Measurements from ENCODE around the gene STAMBP. TPM values are rescaled to one million over a fixed set of nuclear protein-coding genes. Genes with fewer than 3 reads are reported as not detected.

Gene STAMBP
- total RNA-seq, 1 experiment from 2014 or later, result 43.1 TPM

GRCh38 chr2:73827660-73828388, 937 bp upstream of the STAMBP start:
- no peak for DNase-seq
- H3K36me3 ChIP-seq, result peaks cover 8% of the 10 kb centered on the region
- no peaks in the 10 kb centered on the region for H3K27me3 ChIP-seq
- no peaks in the 10 kb centered on the region for H3K9me3 ChIP-seq
- peak overlapping the region; percentile 87 for H3K4me3 ChIP-seq

- no peak for DNase-seq
- Histone ChIP-seq H3K27me3 (no peaks in the 10 kb centered on the region), H3K4me3 (peak overlapping the region; percentile 87), H3K9me3 (no peaks in the 10 kb centered on the region), H3K36me3 (peaks cover 13% of the 10 kb centered on the region)
Measured at GRCh38 chr2:73828389-73828817, 358 bp upstream of the STAMBP start.

GRCh38 chr2:73830871-73831401, 2.2 kb downstream of the STAMBP start:
- peak overlapping the region; percentile 87; the same call in 1 of the 2 replicates for H3K4me3 ChIP-seq
- H3K9me3 ChIP-seq, result no peaks in the 10 kb centered on the region
- DNase-seq, result peak; percentile 75
- peaks cover 22% of the 10 kb centered on the region for H3K36me3 ChIP-seq
- H3K27me3 ChIP-seq, result no peaks in the 10 kb centered on the region

- no peak overlapping the region for H3K4me3 ChIP-seq
- peak; percentile 59 for DNase-seq
- peaks cover 24% of the 10 kb centered on the region for H3K36me3 ChIP-seq
- no peaks in the 10 kb centered on the region for H3K9me3 ChIP-seq
- H3K27me3 ChIP-seq, result no peaks in the 10 kb centered on the region
Measured at GRCh38 chr2:73832930-73833329, 4.2 kb downstream of the STAMBP start.

- DNase-seq, result no peak
- Histone ChIP-seq H3K4me3 (no peak overlapping the region), H3K27me3 (no peaks in the 10 kb centered on the region), H3K9me3 (no peaks in the 10 kb centered on the region), H3K36me3 (peaks cover 32% of the 10 kb centered on the region)
Measured at GRCh38 chr2:73836141-73836943, 7.6 kb downstream of the STAMBP start.

- H3K36me3 ChIP-seq, result peaks cover 23% of the 10 kb centered on the region
- H3K27me3 ChIP-seq, result no peaks in the 10 kb centered on the region
- no peak for DNase-seq
- no peak overlapping the region for H3K4me3 ChIP-seq
- H3K9me3 ChIP-seq, result no peaks in the 10 kb centered on the region
Measured at GRCh38 chr2:73837847-73838585, 9.3 kb downstream of the STAMBP start.

GRCh38 chr2:73838889-73839534, 10.3 kb downstream of the STAMBP start:
- Histone ChIP-seq H3K4me3 (no peak overlapping the region), H3K36me3 (peaks cover 18% of the 10 kb centered on the region), H3K9me3 (no peaks in the 10 kb centered on the region), H3K27me3 (no peaks in the 10 kb centered on the region)
- no peak for DNase-seq

GRCh38 chr2:73839653-73840411, 11.1 kb downstream of the STAMBP start:
- Histone ChIP-seq H3K36me3 (peaks cover 19% of the 10 kb centered on the region), H3K9me3 (no peaks in the 10 kb centered on the region), H3K27me3 (no peaks in the 10 kb centered on the region), H3K4me3 (no peak overlapping the region)
- no peak for DNase-seq

- H3K27me3 ChIP-seq, result no peaks in the 10 kb centered on the region
- DNase-seq, result no peak
- H3K9me3 ChIP-seq, result no peaks in the 10 kb centered on the region
- peaks cover 35% of the 10 kb centered on the region for H3K36me3 ChIP-seq
- H3K4me3 ChIP-seq, result no peak overlapping the region
Measured at GRCh38 chr2:73841912-73842738, 13.4 kb downstream of the STAMBP start.

GRCh38 chr2:73842739-73843019, 13.9 kb downstream of the STAMBP start:
- Histone ChIP-seq H3K9me3 (no peaks in the 10 kb centered on the region), H3K27me3 (no peaks in the 10 kb centered on the region), H3K36me3 (peaks cover 40% of the 10 kb centered on the region), H3K4me3 (no peak overlapping the region)
- DNase-seq, result no peak

- no peak for DNase-seq
- Histone ChIP-seq H3K27me3 (no peaks in the 10 kb centered on the region), H3K9me3 (no peaks in the 10 kb centered on the region), H3K4me3 (no peak overlapping the region), H3K36me3 (peaks cover 51% of the 10 kb centered on the region)
Measured at GRCh38 chr2:73844087-73844486, 15.3 kb downstream of the STAMBP start.

- Histone ChIP-seq H3K9me3 (no peaks in the 10 kb centered on the region), H3K36me3 (peaks cover 87% of the 10 kb centered on the region), H3K27me3 (no peaks in the 10 kb centered on the region), H3K4me3 (no peak overlapping the region)
- no peak for DNase-seq
Measured at GRCh38 chr2:73850009-73850408, 21.2 kb downstream of the STAMBP start.

GRCh38 chr2:73851274-73851673, 22.5 kb downstream of the STAMBP start:
- no peak for DNase-seq
- Histone ChIP-seq H3K36me3 (peaks cover 83% of the 10 kb centered on the region), H3K9me3 (no peaks in the 10 kb centered on the region), H3K4me3 (no peak overlapping the region), H3K27me3 (no peaks in the 10 kb centered on the region)

GRCh38 chr2:73852020-73852419, 23.3 kb downstream of the STAMBP start:
- peaks cover 86% of the 10 kb centered on the region for H3K36me3 ChIP-seq
- DNase-seq, result no peak

GRCh38 chr2:73855526-73855925, 26.8 kb downstream of the STAMBP start:
- no peak overlapping the region for H3K4me3 ChIP-seq

More at GRCh38 chr2:73852020-73852419, 23.3 kb downstream of the STAMBP start:
- Histone ChIP-seq H3K27me3 (no peaks in the 10 kb centered on the region), H3K9me3 (no peaks in the 10 kb centered on the region), H3K4me3 (no peak overlapping the region)

More at GRCh38 chr2:73855526-73855925, 26.8 kb downstream of the STAMBP start:
- Histone ChIP-seq H3K27me3 (no peaks in the 10 kb centered on the region), H3K36me3 (peaks cover 69% of the 10 kb centered on the region), H3K9me3 (no peaks in the 10 kb centered on the region)
- no peak for DNase-seq

Data from MG63 (cell line).